ENCODE results near the gene CS.

DNA sequence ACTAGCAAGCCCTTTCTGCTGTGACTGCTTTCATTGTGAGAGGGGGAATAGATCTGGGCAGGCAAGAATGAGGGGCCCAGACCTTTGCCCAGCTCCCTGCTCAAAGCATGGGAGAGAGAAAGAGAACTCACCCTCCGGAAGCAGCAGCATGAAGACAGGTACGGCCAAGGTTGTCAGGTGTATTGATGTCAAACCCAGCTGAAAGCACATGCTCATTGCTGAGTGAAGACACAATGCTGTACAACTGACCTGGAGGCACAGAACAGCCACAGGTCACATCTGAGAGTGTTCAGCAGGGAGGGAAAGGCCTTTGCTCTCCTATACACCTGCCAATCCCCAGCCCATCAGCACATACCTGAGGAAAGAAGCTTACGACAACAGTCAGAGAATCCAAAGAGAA, 47.5 kb downstream of the CS start:
- TF ChIP-seq PATZ1 (CRISPR knock-in tag; IDR thresholded peaks at IDR 0.05; ENCODE audit: borderline replicate concordance) (no peak), ZNF70 (CRISPR knock-in tag; IDR thresholded peaks at IDR 0.05) (no peak), TOX (CRISPR knock-in tag; IDR thresholded peaks at IDR 0.05; ENCODE audit: borderline replicate concordance) (no peak), ISL1 (CRISPR knock-in tag; IDR thresholded peaks at IDR 0.05) (no peak), ZFP30 (CRISPR knock-in tag; IDR thresholded peaks at IDR 0.05) (no peak), OSR1 (CRISPR knock-in tag; IDR thresholded peaks at IDR 0.05) (no peak), ZNF565 (CRISPR knock-in tag; conservative IDR thresholded peaks at IDR 0.05; ENCODE audit: low read depth) (no peak), BACH2 (CRISPR knock-in tag; IDR thresholded peaks at IDR 0.05; ENCODE audit: borderline replicate concordance) (no peak)
- TF ChIP-seq, protein P1, sequence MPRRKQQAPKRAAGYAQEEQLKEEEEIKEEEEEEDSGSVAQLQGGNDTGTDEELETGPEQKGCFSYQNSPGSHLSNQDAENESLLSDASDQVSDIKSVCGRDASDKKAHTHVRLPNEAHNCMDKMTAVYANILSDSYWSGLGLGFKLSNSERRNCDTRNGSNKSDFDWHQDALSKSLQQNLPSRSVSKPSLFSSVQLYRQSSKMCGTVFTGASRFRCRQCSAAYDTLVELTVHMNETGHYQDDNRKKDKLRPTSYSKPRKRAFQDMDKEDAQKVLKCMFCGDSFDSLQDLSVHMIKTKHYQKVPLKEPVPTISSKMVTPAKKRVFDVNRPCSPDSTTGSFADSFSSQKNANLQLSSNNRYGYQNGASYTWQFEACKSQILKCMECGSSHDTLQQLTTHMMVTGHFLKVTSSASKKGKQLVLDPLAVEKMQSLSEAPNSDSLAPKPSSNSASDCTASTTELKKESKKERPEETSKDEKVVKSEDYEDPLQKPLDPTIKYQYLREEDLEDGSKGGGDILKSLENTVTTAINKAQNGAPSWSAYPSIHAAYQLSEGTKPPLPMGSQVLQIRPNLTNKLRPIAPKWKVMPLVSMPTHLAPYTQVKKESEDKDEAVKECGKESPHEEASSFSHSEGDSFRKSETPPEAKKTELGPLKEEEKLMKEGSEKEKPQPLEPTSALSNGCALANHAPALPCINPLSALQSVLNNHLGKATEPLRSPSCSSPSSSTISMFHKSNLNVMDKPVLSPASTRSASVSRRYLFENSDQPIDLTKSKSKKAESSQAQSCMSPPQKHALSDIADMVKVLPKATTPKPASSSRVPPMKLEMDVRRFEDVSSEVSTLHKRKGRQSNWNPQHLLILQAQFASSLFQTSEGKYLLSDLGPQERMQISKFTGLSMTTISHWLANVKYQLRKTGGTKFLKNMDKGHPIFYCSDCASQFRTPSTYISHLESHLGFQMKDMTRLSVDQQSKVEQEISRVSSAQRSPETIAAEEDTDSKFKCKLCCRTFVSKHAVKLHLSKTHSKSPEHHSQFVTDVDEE (CRISPR knock-in tag; IDR thresholded peaks at IDR 0.05): no peak
- TF ChIP-seq, protein P2, sequence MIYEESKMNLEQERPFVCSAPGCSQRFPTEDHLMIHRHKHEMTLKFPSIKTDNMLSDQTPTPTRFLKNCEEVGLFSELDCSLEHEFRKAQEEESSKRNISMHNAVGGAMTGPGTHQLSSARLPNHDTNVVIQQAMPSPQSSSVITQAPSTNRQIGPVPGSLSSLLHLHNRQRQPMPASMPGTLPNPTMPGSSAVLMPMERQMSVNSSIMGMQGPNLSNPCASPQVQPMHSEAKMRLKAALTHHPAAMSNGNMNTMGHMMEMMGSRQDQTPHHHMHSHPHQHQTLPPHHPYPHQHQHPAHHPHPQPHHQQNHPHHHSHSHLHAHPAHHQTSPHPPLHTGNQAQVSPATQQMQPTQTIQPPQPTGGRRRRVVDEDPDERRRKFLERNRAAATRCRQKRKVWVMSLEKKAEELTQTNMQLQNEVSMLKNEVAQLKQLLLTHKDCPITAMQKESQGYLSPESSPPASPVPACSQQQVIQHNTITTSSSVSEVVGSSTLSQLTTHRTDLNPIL (CRISPR knock-in tag; IDR thresholded peaks at IDR 0.05; ENCODE audit: low read depth): no peak

Data from SK-N-SH treated with all-trans-retinoic acid at 6 μM for 48 hours (cell line).